NCI-H774 (cell line): ENCODE data around the gene TBC1D2.
"Not testable (repeated sequence)": the region's sequence is repeated elsewhere in the genome, so short reads cannot be mapped to it uniquely, and the experiment has no call there.

Source experiments
- DNase-seq: peaks from one replicate; lab custom pipeline; 2025; lab: John Stamatoyannopoulos, UW

The TBC1D2 gene

DNA sequence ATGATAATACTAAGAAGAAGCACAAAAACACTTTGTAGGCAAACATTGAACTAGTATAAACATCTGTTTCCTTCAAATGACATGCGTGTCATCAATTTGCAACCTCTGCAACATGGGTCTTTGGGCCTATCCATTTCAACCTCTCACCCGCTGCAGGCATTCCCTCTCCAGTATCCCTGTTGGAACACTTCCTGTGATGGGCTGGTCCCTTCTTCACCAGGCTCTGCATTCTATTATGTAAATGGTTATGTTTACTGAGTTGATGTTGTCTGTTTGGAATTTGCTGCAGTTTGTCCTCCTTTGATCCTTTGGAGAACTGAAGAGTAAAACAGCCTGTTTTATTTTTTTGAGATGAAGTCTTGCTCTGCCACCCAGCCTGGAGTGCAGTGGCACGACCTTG is 16.6 kb upstream of the TBC1D2 start:
- no peak for DNase-seq

DNA sequence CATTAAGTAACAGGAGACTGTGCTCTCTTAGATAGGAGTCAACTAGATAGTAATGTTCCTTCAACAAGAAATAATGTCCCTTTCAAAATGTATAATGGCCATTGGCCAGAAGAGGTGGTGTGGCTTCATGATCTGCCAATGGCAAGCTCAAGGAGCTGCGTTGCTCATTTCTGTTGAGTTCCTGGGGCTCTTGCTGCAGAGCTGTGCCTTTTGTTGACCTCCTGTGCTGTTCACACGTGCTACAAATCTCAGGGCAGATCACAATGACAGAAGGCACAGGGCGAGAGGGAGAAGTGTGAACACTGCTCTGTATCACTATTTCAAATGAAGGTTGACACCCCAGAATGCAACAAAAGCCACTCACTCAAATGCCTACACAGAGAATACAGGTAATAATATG is 16.0 kb upstream of the TBC1D2 start:
- DNase-seq: no peak

DNA sequence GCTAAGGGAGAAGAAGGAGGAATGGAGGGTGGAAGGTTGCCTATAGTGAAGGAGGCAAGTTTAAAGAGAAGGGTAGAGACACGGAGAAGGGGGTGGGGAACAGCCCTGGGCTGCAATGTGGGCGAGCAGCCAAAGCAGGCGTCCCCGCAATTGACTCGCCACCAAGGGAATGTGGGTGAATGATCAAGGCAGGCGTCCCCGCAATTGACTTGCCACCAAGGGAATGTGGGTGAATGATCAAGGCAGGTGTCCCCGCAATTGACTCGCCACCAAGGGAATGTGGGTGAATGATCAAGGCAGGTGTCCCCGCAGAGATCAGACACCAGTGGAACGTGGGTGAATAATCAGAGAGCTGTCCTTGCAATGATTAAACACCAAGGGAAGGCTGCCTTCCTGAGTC is 14.8 kb upstream of the TBC1D2 start:
- not testable (repeated sequence) for DNase-seq

GRCh38 chr9:98269652-98270051 is 14.2 kb upstream of the TBC1D2 start:
- DNase-seq: not testable (repeated sequence)

GRCh38 chr9:98267556-98267955 is 12.1 kb upstream of the TBC1D2 start:
- not testable (repeated sequence) for DNase-seq

- no peak for DNase-seq
These were observed 9.1 kb upstream of the TBC1D2 start for GRCh38 chr9:98264516-98264915.

DNA sequence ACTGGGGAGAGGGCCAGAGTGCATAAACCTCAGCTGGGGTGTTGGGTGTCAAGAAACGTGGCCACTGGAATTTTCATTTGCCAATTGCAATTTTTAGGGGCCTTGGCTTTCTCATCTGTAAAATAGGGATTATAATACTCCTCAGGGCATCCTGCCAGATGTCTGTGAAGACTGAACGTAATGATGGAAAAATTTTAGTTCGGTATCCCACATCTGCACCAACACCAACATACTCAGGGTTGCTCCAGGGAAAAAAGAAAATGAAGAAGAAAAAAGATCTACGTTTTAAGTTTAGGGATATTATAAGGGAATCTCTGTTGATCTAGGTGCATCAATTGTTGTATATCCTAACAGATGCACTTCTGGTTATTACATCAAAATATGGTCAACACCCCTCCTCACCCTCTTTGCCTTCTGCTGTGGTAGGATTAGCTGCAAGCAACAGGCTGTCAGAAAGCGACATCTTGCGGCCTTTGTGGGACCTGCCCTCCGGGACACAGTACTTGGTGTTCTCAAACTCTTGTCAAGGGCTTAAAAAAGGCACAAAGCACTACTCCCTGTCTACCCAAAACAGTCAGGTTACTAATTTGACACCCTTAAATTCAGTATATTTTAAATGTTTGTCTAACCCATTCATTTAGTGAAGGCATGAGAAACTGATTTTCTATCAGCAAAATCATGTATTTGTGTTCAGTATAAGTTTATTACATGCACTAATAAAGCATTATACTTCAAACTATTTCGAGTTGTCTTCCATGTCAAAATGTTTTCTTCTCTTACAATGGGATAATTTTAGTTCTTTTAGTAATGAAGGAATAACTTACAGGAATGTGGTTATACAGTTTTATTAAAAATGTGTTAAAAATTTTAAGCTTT is 8.3 kb upstream of the TBC1D2 start:
- DNase-seq: peak; percentile 53

- no peak for DNase-seq
These were observed 7.6 kb upstream of the TBC1D2 start for GRCh38 chr9:98263080-98263479.

DNA sequence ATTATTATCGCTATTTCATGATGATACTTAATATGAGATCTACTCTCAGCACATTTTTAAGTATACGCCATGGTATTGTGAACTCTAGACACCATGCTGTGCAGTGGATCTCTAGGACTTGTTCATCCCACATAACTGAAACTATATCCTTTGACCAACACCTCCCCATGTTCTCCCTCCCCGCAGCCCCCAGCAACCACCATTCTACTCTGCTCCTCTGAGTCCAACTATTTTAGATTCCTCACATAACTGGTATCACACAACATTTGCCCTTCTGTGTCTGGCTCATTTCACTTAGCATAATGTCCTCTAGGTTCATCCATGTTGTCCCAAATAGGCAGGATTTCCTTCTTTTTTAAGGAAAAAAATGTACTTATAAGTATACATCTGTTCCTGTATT is 6.6 kb upstream of the TBC1D2 start:
- no peak for DNase-seq

GRCh38 chr9:98260635-98261034 is 5.2 kb upstream of the TBC1D2 start:
- no peak for DNase-seq

DNA sequence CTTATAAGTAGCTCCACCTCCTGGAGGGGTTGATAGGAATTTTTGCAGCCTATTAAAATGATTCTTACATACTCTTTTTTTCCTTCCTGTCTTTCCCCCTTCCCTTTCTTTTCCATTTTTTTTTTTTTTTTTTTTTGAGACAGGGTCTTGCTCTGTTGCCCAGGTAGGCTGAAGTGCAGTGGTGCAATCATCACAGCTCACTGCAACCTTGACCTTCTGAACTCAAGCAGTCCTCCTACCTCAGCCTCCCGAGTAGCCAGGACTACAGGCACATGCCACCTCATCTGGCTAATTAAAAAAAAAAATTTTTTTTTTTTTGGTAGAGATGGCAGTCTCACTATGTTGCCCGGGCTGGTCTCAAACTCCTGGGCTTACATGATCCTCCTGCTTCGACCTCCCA is 4.3 kb upstream of the TBC1D2 start:
- DNase-seq: no peak

DNA sequence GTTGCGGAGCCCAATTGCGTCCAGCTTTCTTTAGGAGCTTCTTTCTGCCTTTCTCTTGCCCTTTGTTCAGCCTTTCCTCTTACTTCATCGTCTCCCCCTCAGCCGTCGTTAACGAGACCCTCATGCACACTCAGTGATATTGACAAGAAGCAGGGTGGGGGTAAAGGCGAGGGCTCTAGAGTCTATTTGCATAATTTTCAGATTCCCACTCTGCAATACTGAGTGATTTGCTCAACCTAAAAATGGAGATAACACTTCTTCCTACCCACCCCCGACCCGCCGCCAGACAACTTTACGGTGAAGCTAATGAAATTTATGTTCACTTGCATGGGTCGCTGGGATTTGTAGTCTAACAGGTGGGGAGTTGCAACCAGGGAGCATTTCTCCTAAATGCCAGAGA is 1.3 kb upstream of the TBC1D2 start:
- no peak for DNase-seq

- DNase-seq: no peak
These were observed 330 bp downstream of the TBC1D2 start for GRCh38 chr9:98255061-98255577.

- DNase-seq: no peak
These were observed 1.0 kb downstream of the TBC1D2 start for GRCh38 chr9:98254228-98255060.

- DNase-seq: no peak
These were observed 1.9 kb downstream of the TBC1D2 start for GRCh38 chr9:98253565-98253964.

GRCh38 chr9:98251551-98251950 is 3.9 kb downstream of the TBC1D2 start:
- DNase-seq: no peak

DNA sequence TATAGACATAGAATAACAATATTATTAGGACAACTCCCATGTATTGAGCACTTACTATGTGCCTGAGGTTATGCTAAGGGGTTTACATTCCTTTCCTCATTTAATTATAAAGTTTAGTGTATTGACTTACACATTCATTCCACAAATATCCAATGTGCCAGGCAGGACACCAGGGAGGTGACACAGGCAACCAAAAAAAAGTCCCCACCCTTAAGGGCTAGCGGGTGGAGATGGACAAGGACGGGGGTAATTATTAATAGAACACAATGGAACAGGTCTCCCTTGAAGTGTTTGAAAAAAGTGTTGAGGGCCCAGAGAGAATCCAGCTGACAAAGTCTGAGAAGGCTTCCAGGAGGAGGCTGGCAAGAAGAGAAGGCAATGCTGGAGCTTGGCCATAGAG is 5.7 kb downstream of the TBC1D2 start:
- no peak for DNase-seq

DNA sequence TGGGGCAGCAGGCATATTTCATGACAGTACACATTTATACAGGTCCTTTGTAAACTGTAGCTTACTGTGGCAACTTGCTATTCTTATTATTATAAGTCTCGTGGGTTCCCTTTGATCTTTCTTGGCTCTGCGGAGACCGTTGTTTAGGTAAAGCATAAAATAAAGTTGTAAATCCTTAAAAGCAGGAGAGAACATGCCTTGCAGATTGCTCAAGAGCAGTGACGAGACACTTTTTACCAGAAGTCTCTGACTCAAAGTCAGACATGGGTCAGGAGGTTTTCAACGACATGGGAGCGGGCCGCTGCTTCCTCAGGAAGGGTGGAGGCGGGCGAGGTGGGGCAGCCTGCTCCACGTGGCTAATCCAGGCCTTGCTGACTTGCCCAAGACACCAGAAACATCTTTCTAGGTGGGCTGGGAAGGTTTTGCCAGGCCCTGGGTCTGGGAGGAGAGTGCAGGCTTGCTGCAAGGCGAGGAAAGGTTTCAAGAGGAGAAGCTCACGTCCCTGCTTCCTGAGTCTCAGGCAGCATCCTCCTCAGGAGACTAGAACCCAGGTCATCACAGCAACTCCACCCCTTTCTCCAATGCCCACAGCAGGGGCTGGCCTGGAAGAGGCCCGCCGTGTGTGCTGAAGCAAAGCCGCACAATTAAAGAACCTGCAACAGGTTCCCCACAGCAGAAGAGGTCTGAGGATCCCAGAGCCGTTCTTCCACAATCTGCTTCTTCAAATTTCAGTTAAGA is 6.5 kb downstream of the TBC1D2 start:
- no peak for DNase-seq

GRCh38 chr9:98247831-98248657 is 7.4 kb downstream of the TBC1D2 start:
- no peak for DNase-seq

DNA sequence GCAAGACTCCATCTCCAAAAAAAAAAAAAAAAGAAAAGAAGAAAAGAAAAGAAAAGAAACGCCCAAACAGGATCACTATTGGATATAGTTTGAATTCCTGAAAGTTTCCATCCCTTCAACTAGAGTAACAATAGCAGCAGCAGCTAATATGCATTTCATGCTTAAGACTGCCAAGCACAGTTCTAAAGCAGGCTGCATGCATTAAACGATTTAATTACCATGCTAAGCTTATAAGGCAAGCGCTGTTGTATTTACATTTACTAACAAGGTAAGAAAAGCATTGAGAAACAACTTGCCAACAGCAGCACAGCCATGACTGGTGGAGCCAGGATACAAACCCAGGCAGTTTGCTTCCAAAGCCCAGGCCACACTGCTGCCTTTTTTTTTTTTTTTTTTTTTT is 13.0 kb downstream of the TBC1D2 start:
- DNase-seq: no peak
